Measurements from ENCODE around the gene PTDSS2. TPM values are rescaled to one million over a fixed set of nuclear protein-coding genes. Genes with fewer than 3 reads are reported as not detected.
A peak's percentile ranks its signal among the peaks of the same experiment; 100 is the strongest.

PTDSS2 gene
- total and polyA plus RNA-seq, 10 of the 15 experiments (the other 5 are each of a cell fraction or from before 2014, with no cell fraction given), result 0.39 to 21.1 (median 10.8) TPM

DNA sequence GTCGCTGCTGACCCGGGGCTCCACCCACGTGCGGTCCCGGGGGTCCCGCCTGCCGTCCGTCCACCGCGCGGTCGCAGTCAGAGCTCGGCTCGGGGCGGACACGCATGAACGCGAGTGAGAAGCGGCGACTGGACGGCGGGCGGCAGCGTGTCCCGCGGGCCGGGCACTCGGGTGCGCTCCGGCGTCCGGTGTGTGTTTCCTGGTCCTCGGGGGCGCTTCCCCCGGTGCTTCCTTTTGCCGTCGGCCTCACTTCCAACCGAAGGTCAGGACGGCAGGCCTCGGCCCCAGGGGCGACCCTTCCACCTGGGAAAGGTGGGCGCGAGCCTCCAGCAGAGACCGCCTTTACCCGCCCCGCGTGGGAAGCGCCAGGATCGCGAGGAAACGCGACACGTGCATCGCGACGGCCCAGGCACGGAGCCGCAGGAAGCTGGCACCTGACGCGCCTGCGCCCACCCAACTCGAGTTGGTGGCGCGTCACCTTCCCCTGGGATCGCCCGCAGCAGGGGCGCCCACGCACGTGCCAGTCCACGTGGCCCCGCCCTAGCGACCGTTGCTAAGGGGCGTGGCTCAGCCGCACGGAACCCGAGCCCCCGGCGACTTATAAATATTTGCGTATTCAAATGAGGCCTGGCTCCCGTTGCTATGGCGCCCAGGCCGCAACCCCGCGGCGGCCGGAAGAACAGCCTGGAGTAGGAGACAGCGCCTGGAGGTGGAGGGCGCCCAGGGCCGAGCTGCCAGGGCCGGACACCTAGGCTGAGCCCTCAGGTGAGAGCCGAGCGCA lies 87.0 kb downstream of the PTDSS2 start, which contains the start of gene LRRC56 (continued):
- TF ChIP-seq, protein P1, sequence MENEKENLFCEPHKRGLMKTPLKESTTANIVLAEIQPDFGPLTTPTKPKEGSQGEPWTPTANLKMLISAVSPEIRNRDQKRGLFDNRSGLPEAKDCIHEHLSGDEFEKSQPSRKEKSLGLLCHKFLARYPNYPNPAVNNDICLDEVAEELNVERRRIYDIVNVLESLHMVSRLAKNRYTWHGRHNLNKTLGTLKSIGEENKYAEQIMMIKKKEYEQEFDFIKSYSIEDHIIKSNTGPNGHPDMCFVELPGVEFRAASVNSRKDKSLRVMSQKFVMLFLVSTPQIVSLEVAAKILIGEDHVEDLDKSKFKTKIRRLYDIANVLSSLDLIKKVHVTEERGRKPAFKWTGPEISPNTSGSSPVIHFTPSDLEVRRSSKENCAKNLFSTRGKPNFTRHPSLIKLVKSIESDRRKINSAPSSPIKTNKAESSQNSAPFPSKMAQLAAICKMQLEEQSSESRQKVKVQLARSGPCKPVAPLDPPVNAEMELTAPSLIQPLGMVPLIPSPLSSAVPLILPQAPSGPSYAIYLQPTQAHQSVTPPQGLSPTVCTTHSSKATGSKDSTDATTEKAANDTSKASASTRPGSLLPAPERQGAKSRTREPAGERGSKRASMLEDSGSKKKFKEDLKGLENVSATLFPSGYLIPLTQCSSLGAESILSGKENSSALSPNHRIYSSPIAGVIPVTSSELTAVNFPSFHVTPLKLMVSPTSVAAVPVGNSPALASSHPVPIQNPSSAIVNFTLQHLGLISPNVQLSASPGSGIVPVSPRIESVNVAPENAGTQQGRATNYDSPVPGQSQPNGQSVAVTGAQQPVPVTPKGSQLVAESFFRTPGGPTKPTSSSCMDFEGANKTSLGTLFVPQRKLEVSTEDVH (IDR thresholded peaks at IDR 0.05; ENCODE audit: low read depth, partially characterized antibody), result no peak
- TF ChIP-seq STAT1 (conservative IDR thresholded peaks at IDR 0.05), result 0 out of 2 replicates have a peak, but pooled peaks have one; percentile 56
- no peak for TF ChIP-seq RAD21 (IDR thresholded peaks at IDR 0.05; ENCODE audit: insufficient read depth, low read depth, low read length)
- TF ChIP-seq SPI1 (IDR thresholded peaks at IDR 0.05; ENCODE audit: borderline replicate concordance, insufficient read depth, low read depth, low read length), result no peak

DNA sequence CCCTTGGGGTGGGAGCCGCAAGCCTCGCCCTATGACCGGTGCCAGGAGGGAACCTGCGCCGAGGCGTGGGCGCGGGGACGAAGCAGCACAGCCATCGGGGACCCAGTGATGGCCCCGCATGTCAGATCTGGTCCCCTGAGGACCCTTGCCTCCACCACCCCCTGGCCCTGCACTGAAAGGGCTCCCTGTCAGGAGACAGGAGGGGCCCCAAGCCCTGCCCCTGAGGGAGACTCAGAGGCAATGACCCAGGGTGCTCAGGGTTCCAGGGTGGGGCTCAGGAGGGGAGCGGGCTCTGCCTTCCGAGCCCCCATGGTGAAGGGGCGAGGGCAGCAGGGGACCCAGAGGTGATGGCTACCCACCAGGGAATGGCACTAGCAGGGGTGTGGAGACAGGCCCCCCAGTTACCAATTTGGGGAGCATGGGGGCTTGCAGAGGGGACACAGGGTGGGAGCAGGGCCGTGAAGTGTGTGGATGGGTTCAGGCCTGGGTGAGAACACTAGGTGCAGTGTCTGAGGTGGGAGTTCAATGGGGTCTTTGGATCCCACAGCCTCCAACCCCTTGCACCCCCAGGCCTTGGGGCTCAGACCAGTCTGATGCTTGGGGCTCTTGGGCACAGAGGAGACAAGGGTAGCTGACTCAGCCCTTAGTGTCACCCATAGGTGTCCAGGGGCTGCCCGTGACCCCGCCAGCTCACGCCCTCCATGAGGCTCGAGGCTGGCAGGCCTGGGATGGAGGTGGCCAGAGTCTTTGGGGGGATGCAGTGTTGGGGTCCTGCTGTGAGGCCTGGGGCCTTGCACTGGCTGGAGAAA lies 87.7 kb downstream of the PTDSS2 start:
- ChIA-PET RAD21 (ENCODE audit: unreplicated experiment) (no interaction called here), CTCF (interaction anchor here (1.2 kb wide), 1 partner anchor 17 kb away, joined by 3 read pairs; no protein-coding TSS in a partner anchor), POLR2A (interaction anchor here (2.5 kb wide), 1 partner anchor 38 kb away, joined by 15 read pairs; the partner anchor contains the start of gene PHRF1), SMC1A (ENCODE audit: uncharacterized antibody, unreplicated experiment) (no interaction called here)
- H2AFZ ChIP-seq (ENCODE audit: control insufficient read depth, low read depth, low read length), result peak overlapping the region; percentile 89
- H3K9me3 ChIP-seq (replicated peaks; ENCODE audit: control insufficient read depth, insufficient read depth, low read length), result no peaks in the 10 kb centered on the region
- peaks cover 28% of the 10 kb centered on the region for H3K4me1 ChIP-seq (ENCODE audit: control insufficient read depth, insufficient read depth, low read length)
- no peak for FAIRE-seq
- H3K36me3 ChIP-seq (ENCODE audit: control insufficient read depth in 2 of 2, insufficient read depth in 2 of 2, low read length in 1 of 2), result peaks cover 0 to 2% of the 10 kb centered on the region in 2 experiments; a peak in 2 of 4 replicates
- H3K79me2 ChIP-seq (ENCODE audit: control insufficient read depth, insufficient read depth, low read length), result peaks cover 16% of the 10 kb centered on the region
- ATAC-seq, result no peak
- H3K27ac ChIP-seq (ENCODE audit: control insufficient read depth, insufficient read depth), result peak overlapping the region; percentile 69
- DNase-seq (ENCODE audit: low read depth, low spot score), result no peak
- H3K4me2 ChIP-seq (ENCODE audit: control insufficient read depth, insufficient read depth), result peak overlapping the region; percentile 100
- H4K20me1 ChIP-seq (ENCODE audit: control insufficient read depth, insufficient read depth), result peaks cover 4% of the 10 kb centered on the region; the same call in 1 of the 2 replicates
- BruUV-seq (replicated peaks), result TSS peak; percentile 66
- 20% methylated on average over 17 of the region's 19 CpGs for WGBS (ENCODE audit: insufficient coverage, insufficient replicate concordance, low lambda C conversion rate, missing lambda C conversion rate)
- H3K9ac ChIP-seq (ENCODE audit: control insufficient read depth, insufficient read depth, low read length), result peak overlapping the region; percentile 66
- intact Hi-C loops (cut with micrococcal nuclease; ENCODE audit: unreplicated experiment) (loop anchor here (2.0 kb wide), 1 partner anchor 31 kb away; the partner anchor contains the start of gene RNH1), in situ Hi-C loops (cut with MboI) (no loop called here)
- peak overlapping the region; percentile 75 for H3K4me3 ChIP-seq
- no peaks in the 10 kb centered on the region for H3K27me3 ChIP-seq (replicated peaks in 1 of 2; ENCODE audit: control insufficient read depth in 2 of 2, insufficient read depth in 2 of 2, low read length in 1 of 2)
- TF ChIP-seq SUPT20H (IDR thresholded peaks at IDR 0.05; ENCODE audit: borderline replicate concordance, control insufficient read depth, low read depth, low read length) (no peak), YBX1 (IDR thresholded peaks at IDR 0.05) (no peak), SMARCA5 (IDR thresholded peaks at IDR 0.05) (0 out of 2 replicates have a peak, but pooled peaks have one; percentile 8), PAX5 (IDR thresholded peaks at IDR 0.05; ENCODE audit: borderline replicate concordance, low read depth, low read length) (no peak), RAD21 (IDR thresholded peaks at IDR 0.05; ENCODE audit: insufficient read depth, low read depth, low read length) (no peak), ZNF274 (IDR thresholded peaks at IDR 0.05; ENCODE audit: insufficient read depth, insufficient read length) (no peak), IRF4 (IDR thresholded peaks at IDR 0.05; ENCODE audit: low read depth, low read length) (no peak), HCFC1 (IDR thresholded peaks at IDR 0.05; ENCODE audit: low read length) (no peak), CBX5 (IDR thresholded peaks at IDR 0.05; ENCODE audit: low read depth) (no peak), EGR1 (IDR thresholded peaks at IDR 0.05; ENCODE audit: borderline replicate concordance in 1 of 2, low read depth in 2 of 2, low read length in 2 of 2) (peak in 1 of 2 experiments; percentile 48; a peak in 1 of 3 replicates)
- TF ChIP-seq, protein P2, sequence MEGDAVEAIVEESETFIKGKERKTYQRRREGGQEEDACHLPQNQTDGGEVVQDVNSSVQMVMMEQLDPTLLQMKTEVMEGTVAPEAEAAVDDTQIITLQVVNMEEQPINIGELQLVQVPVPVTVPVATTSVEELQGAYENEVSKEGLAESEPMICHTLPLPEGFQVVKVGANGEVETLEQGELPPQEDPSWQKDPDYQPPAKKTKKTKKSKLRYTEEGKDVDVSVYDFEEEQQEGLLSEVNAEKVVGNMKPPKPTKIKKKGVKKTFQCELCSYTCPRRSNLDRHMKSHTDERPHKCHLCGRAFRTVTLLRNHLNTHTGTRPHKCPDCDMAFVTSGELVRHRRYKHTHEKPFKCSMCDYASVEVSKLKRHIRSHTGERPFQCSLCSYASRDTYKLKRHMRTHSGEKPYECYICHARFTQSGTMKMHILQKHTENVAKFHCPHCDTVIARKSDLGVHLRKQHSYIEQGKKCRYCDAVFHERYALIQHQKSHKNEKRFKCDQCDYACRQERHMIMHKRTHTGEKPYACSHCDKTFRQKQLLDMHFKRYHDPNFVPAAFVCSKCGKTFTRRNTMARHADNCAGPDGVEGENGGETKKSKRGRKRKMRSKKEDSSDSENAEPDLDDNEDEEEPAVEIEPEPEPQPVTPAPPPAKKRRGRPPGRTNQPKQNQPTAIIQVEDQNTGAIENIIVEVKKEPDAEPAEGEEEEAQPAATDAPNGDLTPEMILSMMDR (IDR thresholded peaks at IDR 0.05 in 2 of 3, conservative IDR thresholded peaks at IDR 0.05 in 1 of 3; ENCODE audit: control insufficient read depth in 2 of 3, extremely low read depth in 1 of 3, insufficient read depth in 1 of 3, low read depth in 3 of 3, low read length in 3 of 3), result no peak

Measured in GM12878 (cell line).